Fibroblast of lung (primary cell): ENCODE data around the gene MLST8. TPM values are rescaled to one million over a fixed set of nuclear protein-coding genes. Genes with fewer than 3 reads are reported as not detected.

Source experiments
- DNase-seq, 2 donors: peaks; one replicate each; pipeline versions ENCODE4 v3.0.0 to v3.0.0-alpha.2; 2010; ENCODE audit warnings: low read depth in 2 of 2
- H2AFZ ChIP-seq: 2 replicates; pipeline ENCODE4 v1.5.1; 2012; ENCODE audit warnings: low read length, control low read depth, inconsistent platforms
- H3K27ac ChIP-seq: 2 replicates; pipeline ENCODE4 v1.5.1; 2011; ENCODE audit warnings: low read length, control low read depth; ENCODE audit not compliant: insufficient read depth
- H3K27me3 ChIP-seq: 2 replicates; pipeline ENCODE4 v1.5.1; 2011; ENCODE audit warnings: mild to moderate bottlenecking, low read length; ENCODE audit not compliant: control insufficient read depth, insufficient read depth
- H3K36me3 ChIP-seq: 2 replicates; pipeline ENCODE4 v1.5.1; 2011; ENCODE audit warnings: low read length; ENCODE audit not compliant: control insufficient read depth, insufficient read depth
- H3K4me1 ChIP-seq: 2 replicates; pipeline ENCODE4 v1.5.1; 2011; ENCODE audit warnings: low read length; ENCODE audit not compliant: control insufficient read depth, insufficient read depth; ENCODE audit errors: extremely low read depth
- H3K4me2 ChIP-seq: 2 replicates; pipeline ENCODE4 v1.5.1; 2011; ENCODE audit warnings: low read length, control low read depth; ENCODE audit not compliant: insufficient read depth; ENCODE audit errors: extremely low read depth
- H3K4me3 ChIP-seq, 4 experiments: fragments of 200-600 bp in 1 of 4; sonication (generic) in 1 of 4; replicated peaks in 1 of 4; 2 replicates each; pipeline ENCODE4 v1.5.1; 2011 to 2016; ENCODE audit warnings: low read length in 4 of 4, low read depth in 3 of 4, mild to moderate bottlenecking in 3 of 4, control low read depth in 2 of 4, inconsistent platforms in 1 of 4, mixed read lengths in 1 of 4; ENCODE audit not compliant: insufficient read depth in 1 of 4; ENCODE audit errors: control extremely low read depth in 1 of 4
- H3K79me2 ChIP-seq: 2 replicates; pipeline ENCODE4 v1.5.1; 2012; ENCODE audit warnings: mild to moderate bottlenecking, low read length, inconsistent platforms; ENCODE audit not compliant: control insufficient read depth, insufficient read depth
- H3K9ac ChIP-seq: 2 replicates; pipeline ENCODE4 v1.5.1; 2011; ENCODE audit warnings: mild to moderate bottlenecking, low read length, control low read depth; ENCODE audit not compliant: insufficient read depth
- H3K9me3 ChIP-seq: 2 replicates; pipeline ENCODE4 v1.5.1; 2012; ENCODE audit warnings: low read depth, low read length; ENCODE audit not compliant: control insufficient read depth, insufficient read depth
- H4K20me1 ChIP-seq: 2 replicates; pipeline ENCODE4 v1.5.1; 2011; ENCODE audit warnings: low read length; ENCODE audit not compliant: control insufficient read depth, insufficient read depth; ENCODE audit errors: extremely low read depth
- EZH2 ChIP-seq: IDR thresholded peaks from 2 replicates; pipeline ENCODE4 v1.5.1; 2012; ENCODE audit warnings: low read length, control low read depth, mild to moderate bottlenecking; ENCODE audit errors: missing control alignments
- polyA plus RNA-seq, 2 donors: library from polyadenylated mRNA; depleted of rRNA in 1 of 2; stranded (reverse) in 1 of 2; unstranded in 1 of 2; fragments of >200 nt; gene quantifications; 2 replicates each; pipeline ENCODE4 v1.2.1, GENCODE V29; 2011 to 2012; ENCODE audit warnings: missing spikeins in 1 of 2
- total RNA-seq: library from RNA; depleted of rRNA; stranded (reverse); fragments of >200 nt; gene quantifications from 2 replicates; pipeline ENCODE4 v1.2.1, GENCODE V29; 2014
- TF ChIP-seq, protein P1 (sequence below), 2 donors: IDR thresholded peaks in 1 of 2; conservative IDR thresholded peaks in 1 of 2; 1 replicate in 1 of 2; 2 replicates in 1 of 2; pipeline ENCODE4 v1.5.1; 2011 to 2012; ENCODE audit warnings: low read length in 2 of 2, control low read depth in 1 of 2, inconsistent platforms in 1 of 2, low read depth in 1 of 2, mild to moderate bottlenecking in 1 of 2

The MLST8 gene
- total and polyA plus RNA-seq, 2 donors (not counting 1 experiment from before 2014, with no cell fraction given), result 16.8 to 30.9 TPM

DNA sequence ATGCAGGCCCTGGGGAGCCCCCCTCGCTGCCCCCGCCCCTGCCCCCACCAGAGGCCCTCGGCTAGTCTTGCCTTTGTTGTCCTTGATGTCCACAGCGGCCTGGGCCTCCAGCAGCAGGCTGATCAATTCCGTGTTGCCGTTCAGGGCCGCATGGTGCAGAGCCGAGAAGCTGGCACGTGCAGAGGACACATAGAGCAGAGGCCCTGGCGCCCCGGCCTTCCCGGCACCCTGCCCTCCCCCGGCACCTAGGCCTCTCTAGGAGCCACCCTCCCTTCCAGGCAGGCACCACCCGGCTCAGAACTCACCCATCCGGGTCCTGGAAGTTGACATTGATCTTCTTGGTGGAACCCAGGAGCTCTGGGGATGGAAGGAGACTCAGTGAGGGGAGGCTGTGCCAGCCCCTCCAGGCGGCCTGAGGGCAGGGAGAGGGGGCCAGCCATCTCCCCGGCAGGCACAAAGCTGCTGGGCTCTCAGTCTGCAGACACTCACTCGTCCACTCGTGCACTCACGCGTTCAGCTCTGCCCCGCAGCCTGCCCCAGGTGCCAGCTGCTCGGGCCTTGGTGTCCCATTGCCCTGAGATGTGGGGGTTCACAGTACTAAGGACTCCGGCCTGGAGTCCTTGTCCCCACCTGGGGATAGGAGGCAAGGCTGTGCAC lies 15.1 kb upstream of the MLST8 start:
- DNase-seq, result no peak

DNA sequence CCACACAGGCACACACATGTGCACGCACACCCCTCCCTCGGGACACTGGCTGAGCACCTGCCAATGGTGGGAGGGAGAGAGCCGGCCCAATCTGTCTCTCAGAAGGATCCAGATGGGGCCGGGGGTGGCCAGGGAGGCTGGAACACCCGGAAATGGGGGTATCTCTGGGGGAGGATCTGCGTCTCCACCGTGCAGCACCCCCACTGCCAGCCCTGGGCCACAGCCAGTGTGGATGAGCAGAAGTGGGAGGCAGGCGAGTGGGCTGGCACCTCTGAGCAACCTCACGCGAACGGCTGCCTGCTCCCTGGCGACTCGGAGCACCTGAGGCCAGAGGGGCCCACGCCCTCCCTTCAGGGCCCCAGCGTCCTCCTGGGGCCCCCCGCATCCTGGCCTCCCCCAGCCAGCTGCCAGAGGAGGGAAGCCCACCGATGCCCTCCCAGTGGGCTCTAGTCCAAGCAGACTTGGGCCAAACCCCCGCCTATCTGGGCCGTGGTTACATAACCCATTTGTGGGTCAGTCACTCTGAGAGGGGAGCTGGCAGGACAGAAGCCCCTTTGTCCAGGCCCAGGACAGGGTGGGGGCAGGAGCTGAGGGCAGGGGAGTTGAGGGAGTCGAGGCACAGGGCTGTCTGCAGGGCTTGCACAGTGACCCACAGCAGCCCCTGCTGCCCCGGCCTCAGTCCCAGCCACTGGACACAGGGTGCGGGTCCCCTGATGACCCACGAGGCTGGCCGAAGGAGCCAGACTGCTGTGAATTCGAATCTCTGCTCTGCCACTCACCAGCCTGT lies 14.4 kb upstream of the MLST8 start:
- Histone ChIP-seq H3K9ac (no peak overlapping the region), H3K36me3 (no peaks in the 10 kb centered on the region), H3K4me1 (no peaks in the 10 kb centered on the region), H3K9me3 (no peaks in the 10 kb centered on the region), H3K27me3 (peaks cover 13% of the 10 kb centered on the region), H3K4me3 (no peak overlapping the region), H3K4me2 (no peak overlapping the region), H4K20me1 (no peaks in the 10 kb centered on the region), H2AFZ (no peak overlapping the region), H3K79me2 (no peaks in the 10 kb centered on the region), H3K27ac (no peak overlapping the region)
- no peak for DNase-seq
- TF ChIP-seq, protein P1, sequence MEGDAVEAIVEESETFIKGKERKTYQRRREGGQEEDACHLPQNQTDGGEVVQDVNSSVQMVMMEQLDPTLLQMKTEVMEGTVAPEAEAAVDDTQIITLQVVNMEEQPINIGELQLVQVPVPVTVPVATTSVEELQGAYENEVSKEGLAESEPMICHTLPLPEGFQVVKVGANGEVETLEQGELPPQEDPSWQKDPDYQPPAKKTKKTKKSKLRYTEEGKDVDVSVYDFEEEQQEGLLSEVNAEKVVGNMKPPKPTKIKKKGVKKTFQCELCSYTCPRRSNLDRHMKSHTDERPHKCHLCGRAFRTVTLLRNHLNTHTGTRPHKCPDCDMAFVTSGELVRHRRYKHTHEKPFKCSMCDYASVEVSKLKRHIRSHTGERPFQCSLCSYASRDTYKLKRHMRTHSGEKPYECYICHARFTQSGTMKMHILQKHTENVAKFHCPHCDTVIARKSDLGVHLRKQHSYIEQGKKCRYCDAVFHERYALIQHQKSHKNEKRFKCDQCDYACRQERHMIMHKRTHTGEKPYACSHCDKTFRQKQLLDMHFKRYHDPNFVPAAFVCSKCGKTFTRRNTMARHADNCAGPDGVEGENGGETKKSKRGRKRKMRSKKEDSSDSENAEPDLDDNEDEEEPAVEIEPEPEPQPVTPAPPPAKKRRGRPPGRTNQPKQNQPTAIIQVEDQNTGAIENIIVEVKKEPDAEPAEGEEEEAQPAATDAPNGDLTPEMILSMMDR (conservative IDR thresholded peaks at IDR 0.05 in 1 of 2, IDR thresholded peaks at IDR 0.05 in 1 of 2; ENCODE audit: low read depth in 1 of 2, low read length in 2 of 2), result no peak
- no peak for TF ChIP-seq EZH2

More for the DNA sequence above, 15.1 kb upstream of the MLST8 start:
- Histone ChIP-seq H3K4me1 (no peaks in the 10 kb centered on the region), H3K27me3 (peaks cover 8% of the 10 kb centered on the region), H3K27ac (no peak overlapping the region), H4K20me1 (no peaks in the 10 kb centered on the region), H2AFZ (no peak overlapping the region), H3K4me3 (no peak overlapping the region), H3K79me2 (no peaks in the 10 kb centered on the region), H3K36me3 (no peaks in the 10 kb centered on the region), H3K9ac (no peak overlapping the region), H3K9me3 (no peaks in the 10 kb centered on the region), H3K4me2 (no peak overlapping the region)
- TF ChIP-seq, protein P1 (conservative IDR thresholded peaks at IDR 0.05 in 1 of 2, IDR thresholded peaks at IDR 0.05 in 1 of 2; ENCODE audit: low read depth in 1 of 2, low read length in 2 of 2), result no peak
- no peak for TF ChIP-seq EZH2

DNA sequence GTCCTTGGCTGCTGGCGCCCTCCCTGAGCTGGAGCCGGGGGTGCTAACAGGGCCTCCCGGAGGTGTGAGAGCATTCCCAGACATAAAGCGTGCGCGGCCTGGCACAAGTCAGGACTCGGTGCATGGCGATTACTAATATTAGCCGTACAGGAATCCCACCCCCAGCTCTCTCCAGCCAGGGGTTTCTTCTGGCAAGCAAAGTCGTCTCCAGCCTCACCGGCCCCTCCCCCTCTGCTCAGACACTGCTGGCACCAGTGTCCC lies 13.9 kb upstream of the MLST8 start:
- Histone ChIP-seq H3K36me3 (no peaks in the 10 kb centered on the region), H3K4me1 (no peaks in the 10 kb centered on the region), H4K20me1 (no peaks in the 10 kb centered on the region), H3K9ac (no peak overlapping the region), H2AFZ (no peak overlapping the region), H3K27me3 (peaks cover 13% of the 10 kb centered on the region), H3K27ac (no peak overlapping the region), H3K79me2 (no peaks in the 10 kb centered on the region), H3K9me3 (no peaks in the 10 kb centered on the region), H3K4me3 (no peak overlapping the region), H3K4me2 (no peak overlapping the region)
- TF ChIP-seq EZH2, result no peak
- TF ChIP-seq, protein P1 (conservative IDR thresholded peaks at IDR 0.05 in 1 of 2, IDR thresholded peaks at IDR 0.05 in 1 of 2; ENCODE audit: low read depth in 1 of 2, low read length in 2 of 2), result no peak
- DNase-seq, result no peak
